GM19463 (cell line): ENCODE measurements around the gene LHX4.
"Not testable (repeated sequence)": the region's sequence is repeated elsewhere in the genome, so short reads cannot be mapped to it uniquely, and the experiment has no call there.

Experiments
- ATAC-seq: cut with Tn5 transposase; IDR thresholded peaks from one replicate; pipeline ENCODE4 v1.9.1; 2021; ENCODE audit warnings: mild to moderate bottlenecking, moderate library complexity; ENCODE audit not compliant: unreplicated experiment

The LHX4 gene

DNA sequence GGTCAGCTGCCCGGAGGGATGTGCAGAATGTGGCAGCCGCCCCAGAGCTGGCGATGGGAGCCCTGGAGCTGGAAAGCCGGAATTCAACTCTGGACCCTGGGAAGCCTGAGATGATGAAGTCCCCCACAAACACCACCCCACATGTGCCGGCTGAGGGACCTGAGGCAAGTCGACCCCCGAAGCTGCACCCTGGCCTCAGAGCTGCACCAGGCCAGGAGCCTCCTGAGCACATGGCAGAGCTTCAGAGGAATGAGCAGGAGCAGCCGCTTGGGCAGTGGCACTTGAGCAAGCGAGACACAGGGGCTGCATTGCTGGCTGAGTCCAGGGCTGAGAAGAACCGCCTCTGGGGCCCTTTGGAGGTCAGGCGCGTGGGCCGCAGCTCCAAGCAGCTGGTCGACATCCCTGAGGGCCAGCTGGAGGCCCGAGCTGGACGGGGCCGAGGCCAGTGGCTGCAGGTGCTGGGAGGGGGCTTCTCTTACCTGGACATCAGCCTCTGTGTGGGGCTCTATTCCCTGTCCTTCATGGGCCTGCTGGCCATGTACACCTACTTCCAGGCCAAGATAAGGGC lies 33.5 kb upstream of the LHX4 start:
- no peak for ATAC-seq

GRCh38 chr1:180197231-180197630 lies 32.8 kb upstream of the LHX4 start:
- ATAC-seq, result no peak

GRCh38 chr1:180198196-180198595 lies 31.9 kb upstream of the LHX4 start:
- no peak for ATAC-seq

DNA sequence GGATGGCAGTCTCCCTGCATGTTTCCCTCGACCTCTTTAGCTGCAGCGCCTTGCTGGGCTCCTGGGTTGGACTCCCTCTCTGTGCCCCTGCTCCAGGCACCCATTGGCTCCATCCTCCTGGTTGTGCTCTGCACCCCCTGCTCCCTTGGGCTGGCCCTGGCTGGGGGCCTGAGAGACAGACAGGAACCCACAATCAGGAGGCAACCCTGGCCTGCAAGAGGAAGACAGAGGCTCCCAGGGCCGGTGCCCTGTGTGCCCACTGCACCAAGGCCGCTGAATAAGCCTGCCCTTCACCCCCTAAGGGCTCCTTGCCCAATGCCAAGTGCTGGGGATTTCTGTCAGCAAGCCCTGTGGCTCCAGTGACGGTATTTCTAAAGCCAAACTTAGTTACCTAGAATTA lies 31.5 kb upstream of the LHX4 start:
- ATAC-seq, result no peak

DNA sequence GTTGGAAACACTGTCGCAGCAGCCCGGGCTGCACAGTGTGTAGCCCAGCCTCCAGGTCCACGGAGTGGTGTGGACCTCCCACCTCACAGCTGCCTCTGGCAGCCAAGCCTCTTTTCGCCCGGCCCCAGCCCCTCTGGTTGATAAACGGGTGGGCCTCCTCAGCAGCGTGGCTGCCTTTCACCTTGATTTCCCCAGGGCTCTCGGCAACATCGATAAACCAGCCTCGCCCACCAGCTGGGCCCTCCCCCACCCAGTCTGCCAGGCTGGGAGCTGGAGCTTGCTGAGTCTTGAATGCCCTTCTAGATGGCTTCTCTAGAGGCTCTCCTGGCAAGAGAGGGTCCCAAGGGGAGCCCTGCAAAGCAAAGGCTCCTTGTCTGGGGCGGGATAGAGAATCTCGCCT lies 31.0 kb upstream of the LHX4 start:
- no peak for ATAC-seq

DNA sequence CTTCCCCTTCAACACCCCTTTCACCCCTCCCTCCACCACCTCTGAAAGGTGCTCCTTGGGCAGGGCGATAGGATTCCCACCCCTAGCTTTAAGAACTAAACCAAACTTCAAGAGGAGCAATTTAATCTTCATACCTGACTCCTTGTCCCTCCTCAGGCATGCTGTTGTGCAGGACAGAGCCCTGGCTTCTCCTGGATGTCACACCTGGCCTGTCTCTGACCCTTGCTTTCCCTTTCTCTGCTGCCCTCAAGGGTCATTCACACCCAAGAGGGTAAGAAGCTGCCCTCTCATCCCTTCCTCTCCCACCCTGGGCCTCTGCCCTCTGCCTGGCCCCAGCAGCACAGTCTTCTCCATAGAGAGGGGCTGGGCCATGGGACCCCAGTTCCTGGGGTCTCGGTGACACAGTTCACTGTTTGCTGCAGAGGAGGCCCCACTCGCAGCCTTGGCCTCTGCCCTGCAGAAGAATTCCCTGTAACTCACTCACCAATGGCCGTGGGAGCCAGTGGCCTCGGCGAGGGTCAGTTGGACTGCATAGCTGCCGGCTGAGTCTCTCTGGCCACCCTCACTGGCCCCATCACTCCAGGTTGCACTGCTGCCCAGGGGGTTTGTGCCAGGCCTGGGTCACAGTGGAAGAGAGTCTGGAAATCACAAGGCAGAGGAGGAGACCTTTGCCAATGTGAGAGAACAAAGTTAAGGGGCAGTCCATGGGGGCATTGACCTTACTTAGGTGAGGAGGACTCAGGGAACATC lies 28.4 kb upstream of the LHX4 start:
- no peak for ATAC-seq

GRCh38 chr1:180202588-180202987 lies 27.5 kb upstream of the LHX4 start:
- not testable (repeated sequence) for ATAC-seq

GRCh38 chr1:180204231-180204630 lies 25.8 kb upstream of the LHX4 start:
- no peak for ATAC-seq

- ATAC-seq, result no peak
These were observed 23.5 kb upstream of the LHX4 start for GRCh38 chr1:180206581-180206980.

- no peak for ATAC-seq
These were observed 21.8 kb upstream of the LHX4 start for GRCh38 chr1:180208264-180208663.

DNA sequence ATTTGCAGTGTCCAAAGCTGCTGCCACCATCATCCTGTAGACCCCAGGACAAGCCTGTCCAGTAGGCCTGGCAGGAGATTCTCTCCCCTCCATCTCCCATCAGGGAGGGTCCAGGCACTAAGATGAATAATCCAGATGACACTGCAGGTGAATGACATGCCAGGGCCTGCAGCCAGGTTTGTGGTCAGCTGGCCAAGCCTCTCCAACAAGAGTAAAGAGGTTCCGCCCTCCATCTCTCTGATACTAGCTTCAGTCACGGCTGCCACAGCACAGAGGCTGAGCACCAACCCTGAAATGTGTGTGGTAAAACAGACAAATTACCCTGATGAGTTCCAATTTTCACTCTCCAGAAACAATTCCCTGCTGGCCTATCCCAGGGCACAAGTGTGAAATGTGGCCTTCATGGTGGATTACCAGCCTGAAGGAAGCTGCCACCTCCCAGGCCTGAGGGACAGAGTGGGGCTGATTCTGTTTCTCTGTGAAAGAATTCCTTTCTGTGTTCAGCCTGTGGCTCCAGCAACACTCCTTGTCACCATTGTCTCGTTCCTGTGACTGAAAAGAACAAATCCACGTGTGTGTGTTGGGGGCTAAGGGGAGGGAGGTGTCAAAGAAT lies 19.9 kb upstream of the LHX4 start:
- no peak for ATAC-seq

GRCh38 chr1:180211156-180211859 lies 18.8 kb upstream of the LHX4 start:
- no peak for ATAC-seq

- ATAC-seq, result no peak
These were observed 18.2 kb upstream of the LHX4 start for GRCh38 chr1:180211860-180212229.

- ATAC-seq, result no peak
These were observed 16.5 kb upstream of the LHX4 start for GRCh38 chr1:180213401-180214170.

- no peak for ATAC-seq
These were observed 14.0 kb upstream of the LHX4 start for GRCh38 chr1:180215856-180216625.

- ATAC-seq, result no peak
These were observed 13.1 kb upstream of the LHX4 start for GRCh38 chr1:180217006-180217405.

DNA sequence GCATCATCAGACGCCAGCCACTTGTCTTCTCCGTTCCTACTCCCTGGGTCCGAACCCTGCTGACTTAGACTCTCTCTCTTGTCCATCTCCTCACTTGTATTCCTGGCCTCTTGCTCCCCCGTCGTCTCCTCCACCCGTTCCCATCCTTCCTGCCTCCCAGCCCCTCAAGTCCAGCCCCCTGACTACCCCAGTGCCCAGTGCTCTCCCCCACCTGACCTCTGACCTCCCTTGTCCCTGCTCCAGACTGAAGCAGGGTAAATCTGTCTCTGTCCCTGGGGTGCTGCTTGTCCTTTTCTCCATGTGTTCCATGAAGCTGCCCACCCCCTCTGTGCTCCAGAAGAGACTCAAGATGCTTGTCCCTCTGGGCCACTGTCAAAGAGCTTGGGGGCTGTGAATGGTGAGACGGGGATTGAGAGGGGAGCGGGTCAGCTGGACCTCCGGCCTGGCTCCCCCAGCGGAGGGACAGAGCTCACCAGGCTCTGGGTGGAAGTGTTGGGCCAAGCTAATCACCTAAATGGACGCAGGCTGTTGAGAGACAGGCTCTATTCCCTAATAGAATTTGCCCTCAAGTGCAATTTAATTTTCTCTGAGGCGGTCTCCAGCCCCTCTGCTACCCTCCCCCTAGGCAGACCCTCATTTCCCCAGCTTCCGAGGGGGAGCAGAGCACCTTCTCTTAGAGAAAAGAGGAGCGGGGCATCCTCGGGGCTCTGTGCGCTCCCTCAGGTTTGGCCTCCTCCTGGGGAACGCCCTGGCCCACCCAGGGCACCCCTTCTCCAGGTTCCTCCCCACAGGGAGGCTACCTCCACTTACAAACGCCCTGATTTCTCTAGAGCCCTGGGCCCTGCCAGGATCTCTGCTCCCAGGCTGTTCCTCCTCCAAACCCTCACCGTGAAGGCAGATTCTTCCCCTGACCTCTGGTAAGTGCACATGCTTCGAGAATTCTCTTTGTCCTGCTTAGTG lies 11.0 kb upstream of the LHX4 start:
- no peak for ATAC-seq

DNA sequence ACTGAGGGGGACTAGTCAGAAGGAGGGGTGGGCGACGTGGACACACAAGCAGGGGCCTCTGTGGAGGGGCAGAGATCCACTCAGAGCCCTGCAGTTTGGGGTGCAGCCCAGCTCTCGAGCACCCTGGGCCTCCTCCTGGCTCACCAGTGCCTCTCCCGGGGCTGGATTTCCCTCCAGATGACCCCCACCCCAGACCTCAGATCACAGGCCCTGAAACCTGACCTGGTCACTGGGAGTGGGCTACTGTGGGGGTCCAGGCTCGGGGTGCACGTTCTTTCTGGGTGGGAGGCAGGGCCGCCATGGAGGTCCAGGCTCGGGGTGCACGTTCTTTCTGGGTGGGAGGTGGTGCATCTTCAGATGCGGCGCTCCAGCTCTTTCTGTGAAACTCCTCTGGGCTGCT lies 10.3 kb upstream of the LHX4 start:
- ATAC-seq, result no peak

DNA sequence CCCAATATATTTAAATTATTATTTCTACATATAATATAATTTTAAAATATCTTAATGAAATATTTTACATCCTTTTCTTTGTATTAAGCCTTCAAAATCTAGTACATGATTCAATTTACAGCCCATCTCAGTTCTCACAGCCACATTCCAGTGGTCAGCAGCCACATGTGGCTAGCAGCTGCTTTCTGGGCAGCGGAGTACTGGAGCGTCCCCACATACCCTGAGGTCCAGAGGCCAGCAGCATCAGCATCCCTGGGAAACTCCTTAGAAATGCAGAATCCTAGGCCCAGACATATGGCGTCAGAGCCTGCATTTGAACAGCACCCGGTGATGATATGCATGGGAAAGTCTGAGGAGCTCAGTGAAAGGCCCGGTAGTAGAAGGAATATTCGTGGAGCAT lies 8.6 kb upstream of the LHX4 start:
- ATAC-seq, result no peak
